Subcutaneous abdominal adipose tissue (tissue), 5 donors: Measurements from ENCODE around the gene PRKAR1B.

ENCODE experiments used
- H3K27ac ChIP-seq: one replicate; pipeline ENCODE4 v1.7.0; 2013; ENCODE audit warnings: low read depth, mild to moderate bottlenecking, inconsistent platforms, low read length, moderate library complexity
- H3K27me3 ChIP-seq, 5 donors: one replicate each; pipeline ENCODE4 v1.7.0; 2013; ENCODE audit warnings: low read length in 5 of 5, inconsistent platforms in 1 of 5; ENCODE audit not compliant: control insufficient read depth in 5 of 5, insufficient read depth in 4 of 5
- H3K36me3 ChIP-seq, 5 donors: one replicate each; pipeline ENCODE4 v1.7.0; 2013; ENCODE audit warnings: low read length in 5 of 5; ENCODE audit not compliant: control insufficient read depth in 5 of 5, insufficient read depth in 5 of 5
- H3K4me1 ChIP-seq, 5 donors: one replicate each; pipeline ENCODE4 v1.7.0; 2013; ENCODE audit warnings: low read length in 5 of 5, mild to moderate bottlenecking in 3 of 5, moderate library complexity in 1 of 5; ENCODE audit not compliant: control insufficient read depth in 5 of 5, insufficient read depth in 5 of 5
- H3K4me3 ChIP-seq, 5 donors: one replicate each; pipeline ENCODE4 v1.7.0; 2013; ENCODE audit warnings: low read length in 5 of 5, low read depth in 1 of 5
- H3K9ac ChIP-seq, 5 donors: one replicate each; pipeline ENCODE4 v1.7.0; 2013; ENCODE audit warnings: low read length in 5 of 5, mild to moderate bottlenecking in 4 of 5, moderate library complexity in 3 of 5
- H3K9me3 ChIP-seq, 5 donors: one replicate each; pipeline ENCODE4 v1.7.0; 2013; ENCODE audit warnings: low read length in 5 of 5; ENCODE audit not compliant: control insufficient read depth in 5 of 5
- donor health status: healthy.
- donor health status: healthy.
- donor health status: healthy.
- donor health status: healthy.
- donor health status: healthy.

Gene PRKAR1B

DNA sequence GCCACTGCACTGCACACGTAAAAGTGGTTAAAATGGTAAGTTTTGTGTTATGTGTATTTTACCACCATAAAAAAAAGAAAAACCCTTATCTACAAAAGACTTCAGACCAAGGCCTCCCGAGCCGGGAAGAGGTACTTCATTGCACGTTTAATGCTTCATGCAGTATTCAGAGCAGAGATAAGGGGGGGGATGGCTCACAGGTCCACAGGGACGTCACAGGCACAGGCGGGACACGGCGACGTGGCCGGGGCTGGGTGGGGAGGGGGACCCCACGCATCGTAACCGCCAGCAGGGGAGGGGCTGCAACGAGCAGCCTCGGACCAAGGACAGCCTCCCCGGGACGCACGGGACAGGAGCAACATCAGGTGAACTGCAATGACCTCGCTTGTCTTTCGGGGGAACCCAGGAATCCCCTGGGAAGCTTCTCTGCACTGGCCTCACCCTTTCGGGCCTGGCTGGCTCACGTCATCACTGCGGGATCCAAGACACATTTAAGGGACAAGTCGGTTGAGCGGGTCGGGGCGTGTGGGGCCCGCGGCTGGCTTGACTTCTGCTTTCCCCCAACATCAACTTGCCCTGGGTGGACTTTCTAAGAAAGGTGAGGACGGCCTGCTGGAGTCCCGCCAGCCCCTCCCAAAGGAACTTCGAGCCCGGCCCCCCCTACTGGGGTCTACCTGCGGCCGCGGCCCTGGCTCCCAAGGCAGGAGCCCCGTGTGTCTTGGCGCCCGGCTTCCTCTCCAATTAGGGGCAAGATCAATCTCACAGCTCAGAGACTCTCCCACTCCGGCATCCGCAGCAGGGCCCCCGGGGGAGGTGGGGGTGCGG lies 177.8 kb downstream of the PRKAR1B start:
- Histone ChIP-seq H3K9me3 (peaks cover 0 to 4% (median 4%) of the 10 kb centered on the region in 5 donors), H3K9ac (no peak overlapping the region), H3K4me3 (no peak overlapping the region), H3K27me3 (peaks cover 0 to 3% (median 0%) of the 10 kb centered on the region in 5 donors), H3K36me3 (no peaks in the 10 kb centered on the region), H3K4me1 (no peaks in the 10 kb centered on the region), H3K27ac (no peak overlapping the region)

DNA sequence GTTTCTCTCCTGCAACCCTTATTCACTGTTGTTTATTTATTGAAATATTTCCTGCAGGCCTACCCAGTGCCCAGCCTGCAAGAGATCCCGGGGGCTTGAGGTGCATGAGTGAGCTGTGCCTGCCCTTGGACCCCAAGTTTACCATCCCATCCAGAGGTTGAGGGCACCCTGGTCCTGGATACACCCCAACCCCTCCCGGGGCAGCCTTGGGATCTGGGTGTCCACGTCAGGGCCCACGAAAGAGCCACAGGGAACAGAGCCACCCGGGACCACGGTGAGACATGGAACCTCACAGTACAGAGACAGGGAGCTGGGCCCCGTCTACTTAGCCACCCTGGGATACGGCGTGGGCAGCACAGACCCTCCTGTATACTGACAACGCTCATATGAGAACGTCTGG lies 178.7 kb downstream of the PRKAR1B start:
- H3K9ac ChIP-seq: no peak overlapping the region
- H3K4me1 ChIP-seq: no peaks in the 10 kb centered on the region

DNA sequence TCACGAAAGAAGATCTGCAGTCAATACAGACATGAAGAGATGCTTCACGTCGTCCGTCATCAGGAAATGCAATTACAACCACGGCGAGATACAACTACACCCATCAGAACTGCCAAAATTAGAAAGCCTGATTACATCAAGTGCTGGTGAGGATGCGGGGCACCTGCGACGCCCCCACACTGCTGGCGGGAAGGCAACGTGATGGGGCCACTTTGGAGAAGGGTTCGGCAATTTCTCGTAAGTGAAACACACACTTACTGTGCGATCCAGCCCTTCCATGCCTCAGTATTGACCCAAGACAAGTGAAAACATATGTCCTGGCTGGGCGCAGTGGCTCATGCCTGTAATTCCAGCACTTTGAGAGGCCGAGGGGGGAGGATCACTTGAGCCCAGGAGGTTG lies 181.6 kb downstream of the PRKAR1B start:
- H3K36me3 ChIP-seq: no peaks in the 10 kb centered on the region
- peaks cover 2 to 10% (median 9%) of the 10 kb centered on the region in 5 donors for H3K4me1 ChIP-seq
- H3K9me3 ChIP-seq: peaks cover 0 to 9% (median 5%) of the 10 kb centered on the region in 5 donors

More for the DNA sequence above, 178.7 kb downstream of the PRKAR1B start:
- Histone ChIP-seq H3K4me3 (no peak overlapping the region), H3K27me3 (peaks cover 0 to 3% (median 0%) of the 10 kb centered on the region in 5 donors), H3K27ac (no peak overlapping the region), H3K36me3 (no peaks in the 10 kb centered on the region), H3K9me3 (peaks cover 0 to 4% (median 4%) of the 10 kb centered on the region in 5 donors)

DNA sequence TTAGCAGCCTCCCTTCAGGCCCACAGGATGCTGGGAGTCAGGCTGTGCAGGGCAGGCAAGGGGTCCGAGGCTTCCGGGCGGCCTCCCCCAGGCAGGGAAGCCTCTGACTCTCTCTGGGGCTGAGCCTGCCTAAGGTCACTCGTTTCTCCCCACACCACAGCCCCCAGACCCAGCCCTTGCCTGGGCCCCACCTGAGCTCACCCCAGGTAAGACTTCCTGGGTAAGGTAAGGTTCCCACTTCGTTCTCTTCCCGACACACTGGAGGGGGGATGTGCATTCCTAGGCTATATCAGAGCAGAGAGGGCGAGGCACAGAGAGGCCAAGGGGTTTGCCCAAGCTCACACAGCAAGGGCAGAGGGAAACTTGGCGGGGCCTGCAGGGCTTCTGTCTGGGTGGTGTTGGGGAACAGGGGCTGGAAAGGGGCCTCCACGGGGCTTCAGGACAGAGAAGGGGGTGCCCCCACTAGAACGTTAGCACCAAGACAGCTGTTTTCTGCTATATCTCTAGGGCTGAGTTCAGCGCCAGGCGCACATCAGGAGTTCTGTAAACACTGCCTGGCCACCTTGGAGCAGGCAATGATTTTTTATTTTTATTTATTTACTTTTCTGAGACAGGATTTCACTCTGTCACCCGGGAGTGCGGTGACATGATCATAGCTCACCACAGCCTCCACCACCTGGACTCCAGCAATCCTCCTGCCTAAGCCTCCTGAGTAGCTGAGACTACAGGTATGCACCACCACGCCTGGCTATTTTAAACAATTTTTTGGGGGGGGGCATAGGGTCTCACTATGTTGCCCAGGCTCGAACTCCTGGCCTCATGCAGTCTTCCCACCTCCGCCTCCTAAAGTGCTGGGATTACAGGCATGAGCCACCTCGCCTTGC lies 182.5 kb downstream of the PRKAR1B start:
- Histone ChIP-seq H3K4me3 (no peak overlapping the region), H3K36me3 (no peaks in the 10 kb centered on the region), H3K9ac (no peak overlapping the region), H3K27me3 (peaks cover 0 to 2% (median 0%) of the 10 kb centered on the region in 5 donors), H3K27ac (no peak overlapping the region), H3K9me3 (peaks cover 0 to 11% (median 5%) of the 10 kb centered on the region in 5 donors), H3K4me1 (peaks cover 2 to 10% (median 9%) of the 10 kb centered on the region in 5 donors)

More for the DNA sequence above, 181.6 kb downstream of the PRKAR1B start:
- no peak overlapping the region for H3K27ac ChIP-seq
- no peak overlapping the region for H3K4me3 ChIP-seq
- no peak overlapping the region for H3K9ac ChIP-seq
- peaks cover 0 to 2% (median 0%) of the 10 kb centered on the region in 5 donors for H3K27me3 ChIP-seq

DNA sequence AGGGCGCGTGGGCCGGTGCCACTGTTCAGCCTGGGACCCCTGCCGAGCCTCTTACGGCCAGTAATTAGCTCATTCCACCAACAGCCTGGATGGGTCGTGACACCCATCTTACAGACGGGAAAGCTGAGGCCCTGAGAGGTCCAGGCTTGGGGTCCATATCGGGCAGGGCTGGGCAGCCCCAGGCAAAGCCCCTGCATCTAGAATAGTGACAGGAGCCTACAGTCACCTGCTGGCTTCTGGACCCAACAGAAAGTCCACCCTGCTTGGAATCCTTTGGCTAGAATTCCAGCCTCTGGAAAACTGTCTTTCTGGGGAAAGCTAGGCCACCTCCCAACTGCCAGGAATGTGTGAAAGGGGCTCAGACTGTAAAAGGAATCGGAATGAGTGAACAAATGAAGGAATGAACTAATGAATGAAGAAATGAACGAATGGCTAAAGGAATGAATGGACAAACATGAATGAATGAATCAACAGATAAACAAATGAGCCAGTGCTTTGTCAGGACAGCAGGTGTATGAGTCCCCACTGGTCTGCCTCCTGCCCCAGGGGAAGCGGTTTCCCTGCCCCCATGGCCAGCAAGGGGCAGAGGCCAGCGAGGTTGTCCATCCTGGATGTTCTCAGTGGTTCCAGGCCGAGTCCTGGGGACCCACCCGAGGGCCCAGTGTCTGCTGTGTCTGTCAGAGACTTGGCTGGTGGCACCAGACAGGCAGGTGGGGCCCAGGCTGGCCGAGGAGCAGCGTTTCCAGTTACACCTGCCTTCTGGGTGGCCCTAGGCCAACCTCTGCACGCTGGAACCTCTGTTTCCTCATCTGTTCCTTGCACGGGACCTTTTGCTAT lies 183.4 kb downstream of the PRKAR1B start:
- no peaks in the 10 kb centered on the region for H3K36me3 ChIP-seq
- H3K9me3 ChIP-seq: peaks cover 0 to 11% (median 5%) of the 10 kb centered on the region in 5 donors
- no peak overlapping the region for H3K9ac ChIP-seq
- H3K27ac ChIP-seq: no peak overlapping the region
- peaks cover 0 to 9% (median 0%) of the 10 kb centered on the region in 5 donors for H3K27me3 ChIP-seq
- peaks cover 2 to 10% (median 9%) of the 10 kb centered on the region in 5 donors for H3K4me1 ChIP-seq
- no peak overlapping the region for H3K4me3 ChIP-seq

DNA sequence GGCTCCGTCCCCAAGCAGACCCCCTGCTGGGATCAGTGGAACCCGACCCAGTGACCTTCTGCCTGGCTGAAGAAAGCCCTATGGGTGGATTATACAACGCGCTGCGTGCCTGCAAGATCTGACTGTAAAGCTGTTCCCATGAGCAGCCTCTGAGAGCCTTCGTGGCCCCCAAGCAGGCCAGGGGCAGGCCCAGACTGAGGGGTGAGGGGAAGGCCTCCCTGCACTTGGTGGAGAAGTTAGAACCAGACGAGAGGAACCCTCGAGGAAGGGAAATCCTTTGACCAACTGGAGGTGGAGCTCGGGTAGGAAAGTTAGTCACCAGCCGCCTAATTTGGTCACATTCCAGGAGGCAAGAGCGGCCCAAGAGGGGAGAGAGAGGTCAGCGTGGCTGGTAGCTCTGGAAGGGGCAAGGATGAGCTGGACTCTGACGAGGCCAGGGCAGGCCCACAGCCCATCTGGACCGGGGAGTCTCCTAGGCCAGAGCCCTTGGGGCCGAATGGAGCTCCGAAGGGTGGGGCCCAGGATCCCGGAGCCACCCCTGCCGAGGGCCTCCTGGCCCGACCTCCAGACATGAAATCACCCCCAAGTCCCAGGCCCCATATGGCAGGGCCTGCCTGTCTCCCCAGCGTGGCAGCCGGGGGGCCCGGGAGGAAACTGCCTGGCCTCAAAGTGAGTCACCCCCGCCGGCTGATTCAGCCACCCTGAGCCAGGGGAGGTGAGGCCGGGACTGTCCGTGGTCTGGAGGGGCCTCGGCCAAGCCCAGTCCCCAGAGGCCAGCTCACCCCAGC lies 184.2 kb downstream of the PRKAR1B start:
- Histone ChIP-seq H3K9me3 (peaks cover 0 to 11% (median 5%) of the 10 kb centered on the region in 5 donors), H3K9ac (peak overlapping the region in 1 of 5 donors; percentile 43), H3K36me3 (no peaks in the 10 kb centered on the region), H3K4me1 (peaks cover 2 to 13% (median 9%) of the 10 kb centered on the region in 5 donors), H3K27ac (no peak overlapping the region), H3K27me3 (peaks cover 0 to 12% (median 2%) of the 10 kb centered on the region in 5 donors), H3K4me3 (no peak overlapping the region)

DNA sequence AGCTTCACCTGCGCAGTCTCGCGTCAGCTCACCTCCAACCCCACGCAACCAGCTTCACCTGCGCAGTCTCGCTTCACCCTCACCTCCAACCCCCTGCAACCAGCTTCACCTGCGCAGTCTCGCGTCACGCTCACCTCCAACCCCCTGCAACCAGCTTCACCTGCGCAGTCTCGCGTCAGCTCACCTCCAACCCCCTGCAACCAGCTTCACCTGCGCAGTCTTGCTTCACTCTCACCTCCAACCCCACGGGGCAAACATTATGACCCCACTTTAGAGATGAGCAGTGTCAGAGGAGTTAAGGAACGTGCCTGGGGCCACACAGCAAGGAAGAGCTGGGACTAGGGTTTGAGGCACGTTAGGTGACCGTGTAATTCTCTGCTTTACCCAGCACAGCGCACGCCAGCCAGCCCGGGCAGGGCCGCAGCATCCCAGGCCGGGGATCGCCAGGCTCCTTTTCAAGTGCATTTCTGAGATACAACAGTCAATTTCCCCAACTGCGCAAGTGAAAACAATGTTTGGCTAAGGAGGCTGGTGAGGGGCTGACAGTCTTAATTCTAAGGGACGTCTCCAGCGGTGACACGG lies 184.9 kb downstream of the PRKAR1B start:
- H3K9ac ChIP-seq: peak overlapping the region in 1 of 5 donors; percentile 43
- H3K4me3 ChIP-seq: no peak overlapping the region
- H3K9me3 ChIP-seq: peaks cover 0 to 11% (median 5%) of the 10 kb centered on the region in 5 donors
- no peaks in the 10 kb centered on the region for H3K36me3 ChIP-seq
- H3K27ac ChIP-seq: no peak overlapping the region
- peaks cover 0 to 13% (median 5%) of the 10 kb centered on the region in 5 donors for H3K27me3 ChIP-seq
- peaks cover 2 to 13% (median 9%) of the 10 kb centered on the region in 5 donors for H3K4me1 ChIP-seq

DNA sequence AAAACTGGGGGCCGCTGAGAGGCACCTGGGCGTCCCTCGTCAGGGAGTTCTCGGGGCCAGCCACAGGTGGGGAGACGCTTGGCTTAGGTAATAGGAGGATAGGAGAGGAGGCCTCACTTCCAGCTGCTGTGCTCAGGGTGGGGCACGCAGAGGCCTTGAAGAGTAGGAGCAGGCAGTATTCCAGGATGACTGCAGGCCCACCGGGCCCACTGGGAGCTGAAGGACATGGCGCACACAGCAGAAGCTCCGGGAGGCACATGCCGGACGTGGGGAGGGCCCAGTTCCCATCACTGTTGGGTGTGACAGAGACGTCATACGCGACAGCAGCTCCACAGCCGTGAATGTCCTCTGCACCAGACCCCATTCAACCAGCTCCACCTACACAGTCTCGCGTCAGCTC lies 185.4 kb downstream of the PRKAR1B start:
- Histone ChIP-seq H3K4me1 (peaks cover 2 to 13% (median 9%) of the 10 kb centered on the region in 5 donors), H3K9me3 (peaks cover 0 to 16% (median 9%) of the 10 kb centered on the region in 5 donors), H3K9ac (no peak overlapping the region), H3K27me3 (peaks cover 0 to 13% (median 5%) of the 10 kb centered on the region in 5 donors), H3K4me3 (no peak overlapping the region), H3K27ac (no peak overlapping the region), H3K36me3 (no peaks in the 10 kb centered on the region)
